Testis (tissue), 3 donors: Measurements from ENCODE around the gene SPRYD7. TPM values are rescaled to one million over a fixed set of nuclear protein-coding genes. Genes with fewer than 3 reads are reported as not detected.
"Not testable (repeated sequence)": the region's sequence is repeated elsewhere in the genome, so short reads cannot be mapped to it uniquely, and the experiment has no call there.

ENCODE experiments used
- DNase-seq: peaks from one replicate; pipeline ENCODE4 v3.0.0-alpha.2; 2019
- H3K27ac ChIP-seq, 2 donors: fragments of 200-600 bp; sonication (generic); one replicate each; pipeline ENCODE4 v1.5.1; 2019
- H3K27me3 ChIP-seq: fragments of 200-600 bp; sonication (generic); one replicate; pipeline ENCODE4 v1.5.1; 2019
- H3K36me3 ChIP-seq: fragments of 200-600 bp; sonication (generic); one replicate; pipeline ENCODE4 v1.5.1; 2017; ENCODE audit warnings: low read depth; ENCODE audit errors: missing control alignments
- H3K4me1 ChIP-seq: fragments of 200-600 bp; sonication (generic); one replicate; pipeline ENCODE4 v1.5.1; 2019
- H3K4me3 ChIP-seq, 2 donors: fragments of 200-600 bp; sonication (generic); one replicate each; pipeline ENCODE4 v1.5.1; 2017 to 2019
- H3K9me3 ChIP-seq: fragments of 200-600 bp; sonication (generic); one replicate; pipeline ENCODE4 v1.5.1; 2017
- POLR2A ChIP-seq: fragments of 450-650 bp; IDR thresholded peaks from one replicate; pipeline ENCODE4 v1.6.1; 2017; ENCODE audit warnings: antibody characterized with exemption, mild to moderate bottlenecking, moderate library complexity
- WGBS, 2 donors: methylation state at CpG; one replicate each; pipeline ENCODE4 v1.1.5; 2018; 5-methylcytosine and 5-hydroxymethylcytosine counted together
- intact Hi-C: fragments of 100-400 bp; cut with DNase I; formaldehyde crosslinking; loops from one replicate; pipeline ENCODE4 v1.15.1; 2023; ENCODE audit warnings: low total_unique reads
- polyA plus RNA-seq: library from polyadenylated mRNA; stranded (reverse); fragments of 350-450 nt; fragmentation: Illumina TruSeq; extraction: RNeasy Lipid Tissue Mini Kit (QIAGEN cat#74804); gene quantifications from one replicate; pipeline ENCODE4 v1.2.3, GENCODE V29; 2014; ENCODE audit warnings: low read depth, low replicate concordance; ENCODE audit not compliant: insufficient read depth
- total RNA-seq, 2 donors: library from RNA; depleted of rRNA; stranded (reverse); fragments of >200 nt; gene quantifications; one replicate each; pipeline ENCODE4 v1.2.3, GENCODE V29; 2016
- TF ChIP-seq, protein P1 (sequence below), 3 experiments: fragments of 450-650 bp in 2 of 3; fragments of 200-600 bp in 1 of 3; sonication (generic) in 1 of 3; IDR thresholded peaks; one replicate each; pipeline ENCODE4 v1.5.1; 2016 to 2019; ENCODE audit warnings: antibody characterized with exemption in 3 of 3, mild to moderate bottlenecking in 2 of 3, moderate library complexity in 1 of 3

Gene SPRYD7
- total and polyA plus RNA-seq, 3 donors from 2014 or later: 9.8 to 20.7 (median 10.3) TPM

DNA sequence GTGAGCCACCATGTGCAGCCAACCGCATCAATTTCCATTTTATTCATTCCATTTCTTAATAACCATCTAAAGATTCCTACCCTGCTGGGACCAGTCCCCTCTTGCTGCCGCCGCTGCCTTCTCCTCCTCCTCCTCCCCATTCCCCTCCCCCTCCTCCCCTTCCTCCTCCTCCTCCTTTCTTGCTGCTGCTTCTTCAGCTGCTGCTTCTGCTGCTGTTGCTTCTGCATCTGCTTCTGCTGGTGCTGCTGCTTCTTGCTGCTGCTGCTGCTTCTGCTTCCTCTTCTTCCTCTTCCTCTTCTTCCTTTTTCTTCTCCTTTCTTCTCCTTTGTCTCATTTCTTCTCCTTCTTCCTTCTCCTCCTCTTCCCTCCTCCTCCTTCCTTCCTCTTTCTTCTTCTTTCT is 20.0 kb upstream of the SPRYD7 start:
- WGBS, 2 donors: 80 to 93% methylated on average over 3 of the region's 3 CpGs
- Histone ChIP-seq H3K4me1 (no peaks in the 10 kb centered on the region), H3K9me3 (no peaks in the 10 kb centered on the region), H3K4me3 (no peak overlapping the region), H3K27me3 (no peaks in the 10 kb centered on the region), H3K27ac (no peak overlapping the region), H3K36me3 (no peaks in the 10 kb centered on the region)
- no peak for DNase-seq
- TF ChIP-seq, protein P1, sequence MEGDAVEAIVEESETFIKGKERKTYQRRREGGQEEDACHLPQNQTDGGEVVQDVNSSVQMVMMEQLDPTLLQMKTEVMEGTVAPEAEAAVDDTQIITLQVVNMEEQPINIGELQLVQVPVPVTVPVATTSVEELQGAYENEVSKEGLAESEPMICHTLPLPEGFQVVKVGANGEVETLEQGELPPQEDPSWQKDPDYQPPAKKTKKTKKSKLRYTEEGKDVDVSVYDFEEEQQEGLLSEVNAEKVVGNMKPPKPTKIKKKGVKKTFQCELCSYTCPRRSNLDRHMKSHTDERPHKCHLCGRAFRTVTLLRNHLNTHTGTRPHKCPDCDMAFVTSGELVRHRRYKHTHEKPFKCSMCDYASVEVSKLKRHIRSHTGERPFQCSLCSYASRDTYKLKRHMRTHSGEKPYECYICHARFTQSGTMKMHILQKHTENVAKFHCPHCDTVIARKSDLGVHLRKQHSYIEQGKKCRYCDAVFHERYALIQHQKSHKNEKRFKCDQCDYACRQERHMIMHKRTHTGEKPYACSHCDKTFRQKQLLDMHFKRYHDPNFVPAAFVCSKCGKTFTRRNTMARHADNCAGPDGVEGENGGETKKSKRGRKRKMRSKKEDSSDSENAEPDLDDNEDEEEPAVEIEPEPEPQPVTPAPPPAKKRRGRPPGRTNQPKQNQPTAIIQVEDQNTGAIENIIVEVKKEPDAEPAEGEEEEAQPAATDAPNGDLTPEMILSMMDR (IDR thresholded peaks at IDR 0.05): no peak
- no peak for TF ChIP-seq POLR2A
- intact Hi-C loops: no loop called here

DNA sequence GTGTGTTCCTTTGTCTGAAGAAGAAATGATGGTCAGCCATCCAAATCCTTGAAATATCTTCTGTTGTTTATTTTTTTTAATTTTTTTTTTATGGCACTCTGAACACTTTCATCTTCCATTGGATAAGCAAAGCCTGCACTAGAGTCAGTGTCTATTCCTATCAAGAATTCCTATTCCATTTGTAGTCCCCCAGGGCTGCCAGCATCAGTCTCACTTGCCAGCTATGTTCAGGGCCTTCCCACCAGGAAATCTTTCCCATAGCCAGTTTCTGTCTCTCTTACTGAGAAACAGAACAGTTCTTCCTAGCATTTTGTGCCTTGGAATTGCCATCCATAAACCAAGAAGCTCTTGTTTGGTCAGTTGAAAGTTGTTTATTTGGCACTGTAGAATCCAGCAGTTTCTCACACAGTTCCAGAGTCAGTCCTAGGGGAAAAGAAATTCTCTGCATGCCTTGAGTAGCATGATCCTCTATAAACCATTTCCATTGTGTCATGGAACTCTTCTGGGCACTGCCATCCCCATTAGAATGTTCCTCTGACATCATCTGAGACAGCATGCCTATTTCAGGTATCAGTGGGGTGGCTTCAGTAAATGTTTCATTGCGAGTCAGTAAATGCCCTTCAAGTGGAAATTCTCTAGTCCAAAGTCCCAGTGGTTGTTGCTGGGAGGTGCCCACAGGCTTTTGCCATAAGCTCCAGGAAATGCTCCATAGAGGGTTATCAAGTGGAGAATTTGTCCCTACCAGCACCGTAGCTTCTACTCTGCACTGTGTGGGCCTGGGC is 18.7 kb upstream of the SPRYD7 start:
- no peaks in the 10 kb centered on the region for H3K36me3 ChIP-seq
- no peak for TF ChIP-seq POLR2A
- TF ChIP-seq, protein P1 (IDR thresholded peaks at IDR 0.05): no peak
- no peaks in the 10 kb centered on the region for H3K4me1 ChIP-seq
- H3K4me3 ChIP-seq: no peak overlapping the region
- H3K27me3 ChIP-seq: no peaks in the 10 kb centered on the region
- 86 to 88% methylated on average over 2 of the region's 2 CpGs for WGBS, 2 donors
- H3K9me3 ChIP-seq: no peaks in the 10 kb centered on the region
- DNase-seq: no peak
- H3K27ac ChIP-seq: no peak overlapping the region
- intact Hi-C loops: no loop called here

DNA sequence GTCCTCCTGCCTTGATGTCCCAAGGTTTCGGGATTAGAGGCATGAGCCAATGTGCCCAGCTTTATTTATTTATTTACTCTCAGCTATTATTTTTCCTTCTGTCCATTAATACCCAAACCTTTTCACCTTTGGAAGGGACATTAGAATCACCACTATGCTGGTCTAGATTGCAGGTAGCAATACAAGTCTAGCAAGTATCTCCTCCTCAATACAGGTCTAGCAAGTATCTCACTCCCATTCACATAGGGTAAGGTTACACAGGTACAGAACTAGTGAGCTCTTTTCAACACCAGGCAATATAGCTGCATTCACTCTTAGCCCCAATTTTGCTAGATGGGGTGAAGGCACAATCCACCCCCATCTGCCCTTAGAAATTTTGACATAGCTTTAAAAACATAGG is 17.4 kb upstream of the SPRYD7 start:
- Histone ChIP-seq H3K27ac (no peak overlapping the region), H3K36me3 (no peaks in the 10 kb centered on the region), H3K4me1 (no peaks in the 10 kb centered on the region), H3K27me3 (no peaks in the 10 kb centered on the region), H3K9me3 (no peaks in the 10 kb centered on the region), H3K4me3 (no peak overlapping the region)
- DNase-seq: no peak
- TF ChIP-seq, protein P1 (IDR thresholded peaks at IDR 0.05): no peak
- TF ChIP-seq POLR2A: no peak
- 94 to 100% methylated on average over 1 of the region's 1 CpG for WGBS, 2 donors
- intact Hi-C loops: no loop called here

DNA sequence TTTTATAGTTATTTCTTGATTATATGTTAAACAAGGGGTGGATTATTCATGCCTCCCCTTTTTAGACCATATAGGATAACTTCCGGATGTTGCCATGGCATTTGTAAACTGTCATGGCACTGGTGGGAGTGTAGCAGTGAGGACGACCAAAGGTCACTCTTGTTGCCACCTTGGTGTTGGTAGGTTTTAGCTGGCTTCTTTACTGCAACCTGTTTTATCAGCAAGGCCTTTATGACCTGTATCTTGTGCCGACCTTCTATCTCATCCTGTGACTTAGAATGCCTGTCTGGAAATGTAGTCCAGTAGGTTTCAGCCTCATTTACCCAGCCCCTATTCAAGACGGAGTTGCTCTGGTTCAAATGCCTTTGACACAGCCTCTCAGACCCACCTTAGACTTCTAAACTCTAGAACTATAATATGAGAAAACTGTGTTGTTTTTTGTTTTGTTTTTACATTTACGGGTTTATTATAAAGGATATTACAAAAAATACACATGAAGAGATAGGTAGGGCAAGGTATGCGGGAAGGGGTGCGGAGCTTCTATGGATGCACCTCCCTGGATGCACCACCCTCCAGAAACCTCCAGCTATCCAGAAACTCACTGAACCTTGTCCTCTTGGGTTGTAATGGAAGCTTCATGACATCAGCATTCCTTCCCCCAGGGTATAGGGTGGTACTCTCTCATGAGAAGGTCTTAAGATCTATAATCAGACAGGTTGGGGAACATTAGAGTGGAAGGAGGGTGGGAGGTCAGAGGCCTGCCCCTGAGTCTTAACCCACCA is 15.8 kb upstream of the SPRYD7 start:
- 85 to 86% methylated on average over 7 of the region's 7 CpGs for WGBS, 2 donors

DNA sequence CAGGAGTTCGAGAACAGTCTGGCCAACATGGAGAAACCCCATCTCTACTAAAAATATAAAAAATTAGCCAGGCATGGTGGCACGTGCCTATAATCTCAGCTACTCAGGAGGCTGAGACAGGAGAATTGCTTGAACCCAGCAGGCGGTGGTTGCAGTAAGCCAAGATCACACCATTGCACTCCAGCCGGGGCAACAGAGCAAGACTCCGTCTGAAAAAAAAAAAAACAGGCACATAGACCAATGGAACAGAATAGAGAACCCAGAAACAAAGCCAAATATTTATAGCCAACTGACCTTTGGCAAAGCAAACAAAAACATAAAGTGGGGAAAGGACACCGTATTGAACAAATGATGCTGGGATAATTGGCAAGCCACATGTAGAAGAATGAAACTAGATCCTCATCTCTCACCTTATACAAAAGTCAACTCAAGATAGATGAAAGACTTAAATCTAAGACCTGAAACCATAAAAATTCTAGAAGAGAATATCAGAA is 12.7 kb upstream of the SPRYD7 start:
- intact Hi-C loops, H3K27me3 ChIP-seq, H3K36me3 ChIP-seq, H3K27ac ChIP-seq, H3K4me3 ChIP-seq, DNase-seq, H3K9me3 ChIP-seq, H3K4me1 ChIP-seq: not testable (repeated sequence)
- 93 to 96% methylated on average over 6 of the region's 6 CpGs for WGBS, 2 donors

More for the DNA sequence above, 15.8 kb upstream of the SPRYD7 start:
- Histone ChIP-seq H3K4me3 (no peak overlapping the region), H3K27me3 (no peaks in the 10 kb centered on the region), H3K9me3 (no peaks in the 10 kb centered on the region), H3K27ac (no peak overlapping the region), H3K36me3 (no peaks in the 10 kb centered on the region), H3K4me1 (no peaks in the 10 kb centered on the region)
- intact Hi-C loops: no loop called here
- no peak for DNase-seq
- TF ChIP-seq, protein P1 (IDR thresholded peaks at IDR 0.05): no peak
- no peak for TF ChIP-seq POLR2A
